IMR-90 (cell line): ENCODE results near the gene SERPINB11. TPM values are rescaled to one million over a fixed set of nuclear protein-coding genes. Genes with fewer than 3 reads are reported as not detected.

ENCODE experiments used
- ATAC-seq: fragments of 200-7000 bp; cut with Tn5 transposase; 2 replicates; pipeline ENCODE4 v1.9.1; 2020; ENCODE audit warnings: low read depth, mild to moderate bottlenecking, moderate library complexity
- BruUV-seq: library from RNA; stranded (reverse); fragments of 400-500 nt; replicated peaks from 2 replicates; lab custom pipeline; 2021; lab: Mats Ljungman, UMichigan
- CTCF ChIA-PET: fragments of 300-600 bp; formaldehyde crosslinking; extraction: SDS; loops from one replicate; lab custom pipeline; 2021; ENCODE audit warnings: antibody characterized with exemption; lab: Yijun Ruan, JAX
- POLR2A ChIA-PET: fragments of 300-600 bp; sonication (Branson Sonifier 250); formaldehyde crosslinking; loops from one replicate; lab custom pipeline; 2022; ENCODE audit warnings: antibody characterized with exemption; ENCODE audit not compliant: unreplicated experiment; lab: Charles Lee
- DNase-seq: peaks from one replicate; pipeline ENCODE4 v3.0.0; 2013
- H2AFZ ChIP-seq: replicated peaks from 2 replicates; pipeline ENCODE3; 2013; ENCODE audit warnings: low read length, mild to moderate bottlenecking; ENCODE audit not compliant: poor library complexity
- H2AK5ac ChIP-seq: 2 replicates; pipeline ENCODE4 v1.6.1; 2013; ENCODE audit warnings: low read depth, low read length, inconsistent platforms
- H2AK9ac ChIP-seq: replicated peaks from 2 replicates; pipeline ENCODE3; 2013; ENCODE audit warnings: mild to moderate bottlenecking, low read depth, low read length, moderate library complexity; ENCODE audit not compliant: poor library complexity
- H2BK120ac ChIP-seq: 2 replicates; pipeline ENCODE4 v1.6.1; 2013; ENCODE audit warnings: low read depth, low read length, inconsistent platforms
- H2BK15ac ChIP-seq: 3 replicates; pipeline ENCODE4 v1.6.1; 2013; ENCODE audit warnings: low read depth, low read length, inconsistent platforms
- H2BK20ac ChIP-seq: 2 replicates; pipeline ENCODE4 v1.6.1; 2013; ENCODE audit warnings: low read depth, mild to moderate bottlenecking, inconsistent platforms, low read length, moderate library complexity
- H2BK5ac ChIP-seq: 2 replicates; pipeline ENCODE4 v1.6.1; 2013; ENCODE audit warnings: mild to moderate bottlenecking, low read depth, low read length, inconsistent platforms; ENCODE audit not compliant: poor library complexity, severe bottlenecking
- H3K14ac ChIP-seq: replicated peaks from 2 replicates; pipeline ENCODE4 v1.6.1; 2013; ENCODE audit warnings: low read depth, low read length, inconsistent platforms
- H3K18ac ChIP-seq: 2 replicates; pipeline ENCODE4 v1.6.1; 2013; ENCODE audit warnings: low read depth, low read length, control low read depth
- H3K23ac ChIP-seq: 2 replicates; pipeline ENCODE4 v1.6.1; 2013; ENCODE audit warnings: low read depth, low read length, inconsistent platforms
- H3K27ac ChIP-seq: 2 replicates; pipeline ENCODE4 v1.5.1; 2013; ENCODE audit warnings: mild to moderate bottlenecking, control low read depth, low read length; ENCODE audit not compliant: insufficient read depth
- H3K27me3 ChIP-seq: 2 replicates; pipeline ENCODE4 v1.6.1; 2013; ENCODE audit warnings: low read length; ENCODE audit not compliant: control insufficient read depth, insufficient read depth
- H3K36me3 ChIP-seq: 2 replicates; pipeline ENCODE4 v1.6.1; 2013; ENCODE audit warnings: low read length, mixed read lengths; ENCODE audit not compliant: control insufficient read depth, insufficient read depth
- H3K4ac ChIP-seq: 2 replicates; pipeline ENCODE4 v1.6.1; 2013; ENCODE audit warnings: low read depth, low read length, inconsistent platforms
- H3K4me1 ChIP-seq: 2 replicates; pipeline ENCODE4 v1.6.1; 2013; ENCODE audit warnings: low read length, mixed read lengths; ENCODE audit not compliant: control insufficient read depth, insufficient read depth
- H3K4me2 ChIP-seq: 2 replicates; pipeline ENCODE4 v1.6.1; 2013; ENCODE audit warnings: low read depth, mild to moderate bottlenecking, control low read depth, low read length, moderate library complexity
- H3K4me3 ChIP-seq: 2 replicates; pipeline ENCODE4 v1.5.1; 2013; ENCODE audit warnings: low read depth, mild to moderate bottlenecking, control low read depth, low read length, moderate library complexity; ENCODE audit not compliant: insufficient read depth
- H3K56ac ChIP-seq: 2 replicates; pipeline ENCODE4 v1.6.1; 2013; ENCODE audit warnings: low read length, inconsistent platforms; ENCODE audit not compliant: insufficient read depth; ENCODE audit errors: extremely low read depth
- H3K79me1 ChIP-seq, 2 experiments: 2 replicates each; pipeline ENCODE4 v1.6.1; 2013; ENCODE audit warnings: low read length in 2 of 2, inconsistent platforms in 1 of 2, low read depth in 1 of 2
- H3K9ac ChIP-seq: 2 replicates; pipeline ENCODE4 v1.6.1; 2013; ENCODE audit warnings: low read depth, low read length, control low read depth
- H3K9me1 ChIP-seq: 2 replicates; pipeline ENCODE4 v1.6.1; 2013; ENCODE audit warnings: low read length, inconsistent platforms; ENCODE audit not compliant: insufficient read depth
- H3K9me3 ChIP-seq: 2 replicates; pipeline ENCODE4 v1.6.1; 2013; ENCODE audit warnings: low read length; ENCODE audit not compliant: control insufficient read depth, insufficient read depth
- H4K20me1 ChIP-seq: 2 replicates; pipeline ENCODE4 v1.6.1; 2013; ENCODE audit warnings: low read length, inconsistent platforms; ENCODE audit not compliant: insufficient read depth
- H4K5ac ChIP-seq: 2 replicates; pipeline ENCODE4 v1.6.1; 2013; ENCODE audit warnings: mild to moderate bottlenecking, low read depth, low read length, control low read depth
- H4K8ac ChIP-seq, 2 experiments: 2 replicates each; pipeline ENCODE4 v1.6.1; 2013; ENCODE audit warnings: low read depth in 2 of 2, low read length in 2 of 2, control low read depth in 1 of 2, inconsistent platforms in 1 of 2
- H4K91ac ChIP-seq: 2 replicates; pipeline ENCODE4 v1.6.1; 2013; ENCODE audit warnings: low read depth, low read length, inconsistent platforms; ENCODE audit not compliant: insufficient read depth
- CEBPB ChIP-seq: IDR thresholded peaks from 2 replicates; pipeline ENCODE4 v1.6.1; 2012; ENCODE audit warnings: low read depth, low read length, improper control_type of control experiment
- MAFK ChIP-seq: IDR thresholded peaks from 2 replicates; pipeline ENCODE4 v1.6.1; 2012; ENCODE audit warnings: low read depth, low read length, improper control_type of control experiment
- MXI1 ChIP-seq: IDR thresholded peaks from 2 replicates; pipeline ENCODE4 v1.6.1; 2012; ENCODE audit warnings: low read depth, mild to moderate bottlenecking, low read length, moderate library complexity, borderline replicate concordance
- RCOR1 ChIP-seq: IDR thresholded peaks from 2 replicates; pipeline ENCODE4 v1.6.1; 2012; ENCODE audit warnings: mild to moderate bottlenecking, low read length, improper control_type of control experiment; ENCODE audit not compliant: insufficient replicate concordance
- SMC3 ChIP-seq: fragments of 150-350 bp; IDR thresholded peaks from 2 replicates; pipeline ENCODE4 v1.6.1; 2016; ENCODE audit warnings: low read depth, mild to moderate bottlenecking, antibody characterized with exemption, low read length, moderate library complexity
- WGBS, 2 experiments: methylation state at CpG; one replicate each; pipeline versions ENCODE4 v1.1.5 to v1.1.7; 2013; ENCODE audit warnings: missing lambda C conversion rate in 2 of 2; ENCODE audit not compliant: insufficient read length in 1 of 2; ENCODE audit errors: extremely low coverage in 2 of 2; 5-methylcytosine and 5-hydroxymethylcytosine counted together
- dilution Hi-C: fragments of 300-500 bp; cut with HindIII; formaldehyde crosslinking; loops from one replicate; pipeline ENCODE4 v1.14.3; 2018; ENCODE audit warnings: low sequenced_read_pairs; ENCODE audit not compliant: unreplicated experiment
- in situ Hi-C: fragments of 300-500 bp; cut with MboI; formaldehyde crosslinking; loops from 3 replicates; pipeline ENCODE4 v1.14.3; 2019; ENCODE audit warnings: low sequenced_read_pairs, inconsistent platforms, mixed read lengths
- intact Hi-C: fragments of 100-400 bp; cut with micrococcal nuclease; formaldehyde crosslinking; loops from 2 replicates; pipeline ENCODE4 v1.10.0; 2022
- polyA plus RNA-seq, 3 experiments: library from polyadenylated mRNA; depleted of rRNA; stranded (reverse); fragments of >200 nt; gene quantifications; 2 replicates each; pipeline ENCODE4 v1.2.3, GENCODE V29; 2012; ENCODE audit warnings: low replicate concordance in 1 of 3
- total RNA-seq: library from RNA; depleted of rRNA; stranded (reverse); fragments of >200 nt; gene quantifications from 2 replicates; pipeline ENCODE4 v1.2.3, GENCODE V29; 2012
- TF ChIP-seq, protein P1 (sequence below): fragments of 150-350 bp; IDR thresholded peaks from 2 replicates; pipeline ENCODE4 v1.6.1; 2016; ENCODE audit warnings: low read depth, mild to moderate bottlenecking, low read length, moderate library complexity, borderline replicate concordance
- TF ChIP-seq, protein P2 (sequence below): fragments of 150-350 bp; IDR thresholded peaks from 2 replicates; pipeline ENCODE4 v1.6.1; 2017; ENCODE audit warnings: mild to moderate bottlenecking, antibody characterized with exemption, low read length, low read depth

SERPINB11 gene
- total and polyA plus RNA-seq, 2 of the 4 experiments (the other 2 are of a cell fraction), result 0.12 to 0.18 TPM

DNA sequence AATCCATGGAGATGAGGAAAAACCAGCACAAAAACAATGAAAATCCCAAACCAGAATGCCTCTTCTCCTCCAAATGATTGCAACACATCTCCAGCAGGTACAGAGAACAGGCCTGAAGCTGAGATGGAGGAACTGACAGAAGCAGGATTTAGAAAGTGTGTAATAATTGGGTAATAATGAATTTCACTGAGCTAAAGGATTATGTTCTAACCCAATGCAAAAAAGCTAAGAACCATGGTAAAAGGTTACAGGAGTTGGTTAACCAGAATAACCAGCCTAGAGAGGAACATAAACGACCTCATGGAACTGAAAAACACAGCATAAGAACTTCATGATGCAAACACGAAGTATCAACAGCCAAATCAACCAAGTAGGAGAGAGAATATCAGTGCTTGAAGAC lies 13.7 kb upstream of the SERPINB11 start:
- ATAC-seq, result no peak
- no peak overlapping the region for H2AK9ac ChIP-seq

More for the DNA sequence above, 13.7 kb upstream of the SERPINB11 start:
- H4K91ac ChIP-seq, result no peak overlapping the region
- no peaks in the 10 kb centered on the region for H3K79me1 ChIP-seq
- no peaks in the 10 kb centered on the region for H3K27me3 ChIP-seq
- H3K36me3 ChIP-seq, result no peaks in the 10 kb centered on the region
- H3K9me1 ChIP-seq, result no peaks in the 10 kb centered on the region
- dilution Hi-C loops (no loop called here), intact Hi-C loops (no loop called here), in situ Hi-C loops (no loop called here)
- H4K8ac ChIP-seq, result no peak overlapping the region
- no peak overlapping the region for H2BK5ac ChIP-seq
- H4K20me1 ChIP-seq, result no peaks in the 10 kb centered on the region
- H3K9me3 ChIP-seq, result no peaks in the 10 kb centered on the region; the same call in 1 of the 2 replicates
- no peak overlapping the region for H4K5ac ChIP-seq
- no peak overlapping the region for H3K4me2 ChIP-seq
- H3K9ac ChIP-seq, result no peak overlapping the region
- H3K4me1 ChIP-seq, result no peaks in the 10 kb centered on the region; the same call in 1 of the 2 replicates
- H3K4me3 ChIP-seq, result no peak overlapping the region
- no peak overlapping the region for H2BK20ac ChIP-seq
- H2BK15ac ChIP-seq, result no peak overlapping the region; the same call in 2 of the 3 replicates
- no CpG with 5 or more reads among the region's 2 CpGs for WGBS, 2 experiments
- TF ChIP-seq MAFK (no peak), RCOR1 (no peak), CEBPB (peak; percentile 30; the same call in 1 of the 2 replicates), SMC3 (no peak), MXI1 (no peak)
- TF ChIP-seq, protein P1, sequence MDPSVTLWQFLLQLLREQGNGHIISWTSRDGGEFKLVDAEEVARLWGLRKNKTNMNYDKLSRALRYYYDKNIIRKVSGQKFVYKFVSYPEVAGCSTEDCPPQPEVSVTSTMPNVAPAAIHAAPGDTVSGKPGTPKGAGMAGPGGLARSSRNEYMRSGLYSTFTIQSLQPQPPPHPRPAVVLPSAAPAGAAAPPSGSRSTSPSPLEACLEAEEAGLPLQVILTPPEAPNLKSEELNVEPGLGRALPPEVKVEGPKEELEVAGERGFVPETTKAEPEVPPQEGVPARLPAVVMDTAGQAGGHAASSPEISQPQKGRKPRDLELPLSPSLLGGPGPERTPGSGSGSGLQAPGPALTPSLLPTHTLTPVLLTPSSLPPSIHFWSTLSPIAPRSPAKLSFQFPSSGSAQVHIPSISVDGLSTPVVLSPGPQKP, result no peak
- TF ChIP-seq, protein P2, sequence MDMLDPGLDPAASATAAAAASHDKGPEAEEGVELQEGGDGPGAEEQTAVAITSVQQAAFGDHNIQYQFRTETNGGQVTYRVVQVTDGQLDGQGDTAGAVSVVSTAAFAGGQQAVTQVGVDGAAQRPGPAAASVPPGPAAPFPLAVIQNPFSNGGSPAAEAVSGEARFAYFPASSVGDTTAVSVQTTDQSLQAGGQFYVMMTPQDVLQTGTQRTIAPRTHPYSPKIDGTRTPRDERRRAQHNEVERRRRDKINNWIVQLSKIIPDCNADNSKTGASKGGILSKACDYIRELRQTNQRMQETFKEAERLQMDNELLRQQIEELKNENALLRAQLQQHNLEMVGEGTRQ, result no peak
- no peak overlapping the region for H3K14ac ChIP-seq
- H3K23ac ChIP-seq, result no peak overlapping the region
- ChIA-PET CTCF (interaction anchor here (0.5 to 0.6 kb wide), 2 partner anchors 11 to 40 kb away, joined by 5 to 6 read pairs; no protein-coding TSS in a partner anchor), POLR2A (no interaction called here)
- no peak overlapping the region for H2BK120ac ChIP-seq
- BruUV-seq, result no TSS peak
- H3K18ac ChIP-seq, result no peak overlapping the region
- no peak for DNase-seq
- H3K27ac ChIP-seq, result no peak overlapping the region
- no peak overlapping the region for H3K56ac ChIP-seq
- H3K4ac ChIP-seq, result no peak overlapping the region
- no peak overlapping the region for H2AFZ ChIP-seq
- no peak overlapping the region for H2AK5ac ChIP-seq
